GM18508 (cell line): ENCODE measurements around the gene NOP16.
A peak's percentile ranks its signal among the peaks of the same experiment; 100 is the strongest.

ENCODE experiments used
- ATAC-seq: cut with Tn5 transposase; IDR thresholded peaks from one replicate; pipeline ENCODE4 v1.9.1; 2021; ENCODE audit warnings: moderate number of reproducible peaks; ENCODE audit not compliant: insufficient read depth, unreplicated experiment

Gene NOP16

GRCh38 chr5:176388444-176389134, at the start of gene NOP16, which contains the start of gene HIGD2A:
Gene NOP16 (minus strand): TSS chr5:176388598. CDS start chr5:176388539, 59 bp downstream.
Gene HIGD2A (plus strand): TSS chr5:176388751. CDS start chr5:176388820, 69 bp downstream.
- peak; percentile 83 for ATAC-seq

- no peak for ATAC-seq
These were observed 48.3 kb upstream of the NOP16 start for GRCh38 chr5:176436656-176437055.

GRCh38 chr5:176432707-176433106, 44.3 kb upstream of the NOP16 start:
- no peak for ATAC-seq

GRCh38 chr5:176429972-176430371, 41.6 kb upstream of the NOP16 start:
- no peak for ATAC-seq

- no peak for ATAC-seq
These were observed 39.6 kb upstream of the NOP16 start for GRCh38 chr5:176427971-176428370.

- ATAC-seq, result no peak
These were observed 38.5 kb upstream of the NOP16 start for GRCh38 chr5:176426876-176427275.

- ATAC-seq, result no peak
These were observed 37.4 kb upstream of the NOP16 start for GRCh38 chr5:176425791-176426190.

- no peak for ATAC-seq
These were observed 36.7 kb upstream of the NOP16 start for GRCh38 chr5:176425138-176425537.

- no peak for ATAC-seq
These were observed 35.8 kb upstream of the NOP16 start for GRCh38 chr5:176424181-176424580.

GRCh38 chr5:176420972-176421544, 32.7 kb upstream of the NOP16 start:
- no peak for ATAC-seq

GRCh38 chr5:176420086-176420485, 31.7 kb upstream of the NOP16 start:
- ATAC-seq, result no peak

- ATAC-seq, result no peak
These were observed 29.9 kb upstream of the NOP16 start for GRCh38 chr5:176418251-176418650.

GRCh38 chr5:176416965-176417364, 28.6 kb upstream of the NOP16 start:
- ATAC-seq, result no peak

GRCh38 chr5:176415952-176416924, 27.8 kb upstream of the NOP16 start, which contains the start of gene CLTB:
Gene CLTB (minus strand): TSS chr5:176416539. CDS start chr5:176416363, 176 bp downstream.
- peak; percentile 69 for ATAC-seq

- no peak for ATAC-seq
These were observed 27.0 kb upstream of the NOP16 start for GRCh38 chr5:176415240-176415951.

- no peak for ATAC-seq
These were observed 26.3 kb upstream of the NOP16 start for GRCh38 chr5:176414704-176415103.

GRCh38 chr5:176413709-176414191, 25.4 kb upstream of the NOP16 start:
- no peak for ATAC-seq

- no peak for ATAC-seq
These were observed 24.8 kb upstream of the NOP16 start for GRCh38 chr5:176413255-176413565.

- ATAC-seq, result no peak
These were observed 24.3 kb upstream of the NOP16 start for GRCh38 chr5:176412517-176413254.
